ENCODE measurements around the gene MRPL23.

The MRPL23 gene

GRCh38 chr11:1942558-1943260 is 4.4 kb upstream of the MRPL23 start:
- TF ChIP-seq YY1 (IDR thresholded peaks at IDR 0.05; ENCODE audit: low read depth) (no peak), FOXM1 (IDR thresholded peaks at IDR 0.05; ENCODE audit: borderline replicate concordance, low read depth) (no peak), ZBTB7A (IDR thresholded peaks at IDR 0.05; ENCODE audit: low read depth) (no peak), USF1 (IDR thresholded peaks at IDR 0.05) (no peak), CREB1 (IDR thresholded peaks at IDR 0.05; ENCODE audit: low read depth) (no peak), RAD21 (IDR thresholded peaks at IDR 0.05; ENCODE audit: low read depth) (no peak), CEBPB (IDR thresholded peaks at IDR 0.05) (no peak), TCF12 (IDR thresholded peaks at IDR 0.05; ENCODE audit: low read depth) (no peak)

- TF ChIP-seq REST (IDR thresholded peaks at IDR 0.05; ENCODE audit: low read depth) (no peak), CREB1 (IDR thresholded peaks at IDR 0.05; ENCODE audit: low read depth) (no peak)
These were observed 3.6 kb upstream of the MRPL23 start for GRCh38 chr11:1943576-1943975.

GRCh38 chr11:1943977-1944376 is 3.2 kb upstream of the MRPL23 start:
- TF ChIP-seq NFIC (IDR thresholded peaks at IDR 0.05) (no peak), EGR1 (IDR thresholded peaks at IDR 0.05) (no peak), CEBPB (IDR thresholded peaks at IDR 0.05) (no peak), TEAD4 (IDR thresholded peaks at IDR 0.05) (no peak), FOXM1 (IDR thresholded peaks at IDR 0.05; ENCODE audit: borderline replicate concordance, low read depth) (no peak), CREB1 (IDR thresholded peaks at IDR 0.05; ENCODE audit: low read depth) (no peak), USF1 (IDR thresholded peaks at IDR 0.05) (no peak), RAD21 (IDR thresholded peaks at IDR 0.05; ENCODE audit: low read depth) (no peak), TAF1 (IDR thresholded peaks at IDR 0.05; ENCODE audit: low read depth) (no peak), YY1 (IDR thresholded peaks at IDR 0.05; ENCODE audit: low read depth) (no peak), MAX (IDR thresholded peaks at IDR 0.05) (no peak), TCF12 (IDR thresholded peaks at IDR 0.05; ENCODE audit: low read depth) (no peak), ZBTB7A (IDR thresholded peaks at IDR 0.05; ENCODE audit: low read depth) (no peak), EP300 (IDR thresholded peaks at IDR 0.05; ENCODE audit: borderline replicate concordance) (no peak), REST (IDR thresholded peaks at IDR 0.05; ENCODE audit: low read depth) (no peak)

GRCh38 chr11:1947592-1948237 is 583 bp downstream of the MRPL23 start:
- TF ChIP-seq NFIC (IDR thresholded peaks at IDR 0.05) (no peak), CEBPB (IDR thresholded peaks at IDR 0.05) (no peak), REST (IDR thresholded peaks at IDR 0.05; ENCODE audit: low read depth) (no peak)

- no peak for TF ChIP-seq USF1 (IDR thresholded peaks at IDR 0.05)
- no peak for TF ChIP-seq TEAD4 (IDR thresholded peaks at IDR 0.05)
- no peak for TF ChIP-seq YY1 (IDR thresholded peaks at IDR 0.05; ENCODE audit: low read depth)
- TF ChIP-seq TAF1 (IDR thresholded peaks at IDR 0.05; ENCODE audit: low read depth) = no peak
- no peak for TF ChIP-seq ZBTB7A (IDR thresholded peaks at IDR 0.05; ENCODE audit: low read depth)
- no peak for TF ChIP-seq EGR1 (IDR thresholded peaks at IDR 0.05)
- no peak for TF ChIP-seq EP300 (IDR thresholded peaks at IDR 0.05; ENCODE audit: borderline replicate concordance)
- TF ChIP-seq CEBPB (IDR thresholded peaks at IDR 0.05) = no peak
- no peak for TF ChIP-seq FOXM1 (IDR thresholded peaks at IDR 0.05; ENCODE audit: borderline replicate concordance, low read depth)
- TF ChIP-seq MAX (IDR thresholded peaks at IDR 0.05) = no peak
- no peak for TF ChIP-seq RAD21 (IDR thresholded peaks at IDR 0.05; ENCODE audit: low read depth)
- no peak for TF ChIP-seq TCF12 (IDR thresholded peaks at IDR 0.05; ENCODE audit: low read depth)
- no peak for TF ChIP-seq REST (IDR thresholded peaks at IDR 0.05; ENCODE audit: low read depth)
- no peak for TF ChIP-seq CREB1 (IDR thresholded peaks at IDR 0.05; ENCODE audit: low read depth)
- TF ChIP-seq NFIC (IDR thresholded peaks at IDR 0.05) = no peak
These were observed 1.3 kb downstream of the MRPL23 start for GRCh38 chr11:1948389-1948788.

Data from Ishikawa (cell line).